IPS-18c (cell line): ENCODE measurements around the gene SRMS.

Experiments used
- H3K4me3 ChIP-seq: 2 replicates; pipeline ENCODE4 v1.7.0; 2013; ENCODE audit warnings: low read depth, mild to moderate bottlenecking, low read length, moderate library complexity; ENCODE audit not compliant: insufficient read depth
- H3K9me3 ChIP-seq: one replicate; pipeline ENCODE4 v1.6.1; 2013; ENCODE audit warnings: mild to moderate bottlenecking, low read length, moderate library complexity; ENCODE audit not compliant: control insufficient read depth, insufficient read depth

Gene SRMS

DNA sequence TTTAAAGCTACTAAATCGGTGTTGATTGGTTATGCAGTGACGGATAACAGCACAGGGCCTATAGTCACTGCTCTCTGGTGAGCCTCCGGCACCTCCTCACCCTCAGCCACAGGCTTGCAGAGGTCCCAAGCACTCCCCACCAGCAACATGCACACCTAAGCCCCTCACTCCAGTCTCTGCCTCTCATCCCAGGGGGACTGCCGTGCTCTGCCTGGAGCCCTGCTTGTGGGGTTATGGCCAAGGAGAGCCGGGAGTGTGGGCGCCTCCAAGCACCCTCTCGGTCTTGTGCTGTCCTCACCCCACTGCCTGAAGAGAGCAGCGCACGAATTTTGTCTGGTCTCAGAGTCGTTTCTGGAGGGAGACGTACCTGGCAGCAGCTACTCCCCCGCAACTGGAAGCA is 41.8 kb downstream of the SRMS start:
- no peak overlapping the region for H3K4me3 ChIP-seq
- H3K9me3 ChIP-seq: no peaks in the 10 kb centered on the region

- Histone ChIP-seq H3K9me3 (no peaks in the 10 kb centered on the region), H3K4me3 (no peak overlapping the region)
Measured at GRCh38 chr20:63505281-63505680, 42.3 kb downstream of the SRMS start.

- Histone ChIP-seq H3K9me3 (no peaks in the 10 kb centered on the region), H3K4me3 (no peak overlapping the region)
Measured at GRCh38 chr20:63504642-63505041, 42.9 kb downstream of the SRMS start.

DNA sequence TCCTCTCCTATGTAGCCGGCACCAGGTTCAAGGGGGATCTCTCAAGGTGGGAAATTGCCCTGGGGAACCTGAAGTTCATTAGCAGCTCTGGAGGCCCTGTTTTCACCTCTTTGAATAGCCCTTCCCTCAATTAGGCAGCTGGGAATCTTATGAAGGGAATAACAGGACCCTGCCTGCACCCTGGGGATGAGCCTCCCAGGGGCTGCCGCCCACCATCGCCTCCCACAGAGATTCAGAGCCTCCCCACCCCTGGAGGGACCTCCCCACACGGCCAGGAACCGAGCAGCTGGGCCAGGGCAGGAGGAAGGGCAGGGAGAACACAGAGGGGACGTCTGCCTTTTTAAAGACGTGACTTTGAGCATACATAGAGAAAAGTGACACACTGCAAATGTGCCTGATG is 44.0 kb downstream of the SRMS start:
- no peak overlapping the region for H3K4me3 ChIP-seq

DNA sequence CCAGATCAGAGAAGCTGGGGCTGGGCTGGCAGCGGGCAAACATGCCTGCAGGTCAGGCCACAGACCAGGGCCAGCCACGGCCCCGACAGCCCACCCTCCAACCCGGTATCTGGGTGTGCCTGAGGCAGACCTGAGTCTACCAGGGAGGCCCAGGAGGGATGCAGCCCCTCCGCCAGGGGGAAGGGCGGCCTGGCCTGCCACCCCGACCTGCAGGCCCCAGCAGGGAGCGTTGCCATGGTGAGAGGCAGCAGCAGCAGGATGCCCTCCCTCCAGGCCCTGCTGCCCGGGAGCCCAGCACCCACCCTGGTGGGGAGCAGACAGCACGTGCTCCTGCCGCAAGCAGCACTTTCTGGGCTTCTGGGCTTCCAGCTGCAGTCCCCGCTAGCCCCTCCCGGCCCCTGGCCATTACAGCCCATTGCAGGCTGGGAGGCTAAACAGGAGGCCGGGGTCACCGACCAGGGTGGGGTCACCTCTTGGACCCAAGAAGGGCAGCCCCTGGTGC is 44.8 kb downstream of the SRMS start:
- Histone ChIP-seq H3K4me3 (no peak overlapping the region), H3K9me3 (no peaks in the 10 kb centered on the region)

More for the DNA sequence above, 44.0 kb downstream of the SRMS start:
- H3K9me3 ChIP-seq: no peaks in the 10 kb centered on the region

GRCh38 chr20:63501818-63502670 is 45.5 kb downstream of the SRMS start:
- Histone ChIP-seq H3K4me3 (no peak overlapping the region), H3K9me3 (no peaks in the 10 kb centered on the region)

- no peak overlapping the region for H3K4me3 ChIP-seq
- no peaks in the 10 kb centered on the region for H3K9me3 ChIP-seq
Measured at GRCh38 chr20:63500902-63501817, 46.4 kb downstream of the SRMS start.

DNA sequence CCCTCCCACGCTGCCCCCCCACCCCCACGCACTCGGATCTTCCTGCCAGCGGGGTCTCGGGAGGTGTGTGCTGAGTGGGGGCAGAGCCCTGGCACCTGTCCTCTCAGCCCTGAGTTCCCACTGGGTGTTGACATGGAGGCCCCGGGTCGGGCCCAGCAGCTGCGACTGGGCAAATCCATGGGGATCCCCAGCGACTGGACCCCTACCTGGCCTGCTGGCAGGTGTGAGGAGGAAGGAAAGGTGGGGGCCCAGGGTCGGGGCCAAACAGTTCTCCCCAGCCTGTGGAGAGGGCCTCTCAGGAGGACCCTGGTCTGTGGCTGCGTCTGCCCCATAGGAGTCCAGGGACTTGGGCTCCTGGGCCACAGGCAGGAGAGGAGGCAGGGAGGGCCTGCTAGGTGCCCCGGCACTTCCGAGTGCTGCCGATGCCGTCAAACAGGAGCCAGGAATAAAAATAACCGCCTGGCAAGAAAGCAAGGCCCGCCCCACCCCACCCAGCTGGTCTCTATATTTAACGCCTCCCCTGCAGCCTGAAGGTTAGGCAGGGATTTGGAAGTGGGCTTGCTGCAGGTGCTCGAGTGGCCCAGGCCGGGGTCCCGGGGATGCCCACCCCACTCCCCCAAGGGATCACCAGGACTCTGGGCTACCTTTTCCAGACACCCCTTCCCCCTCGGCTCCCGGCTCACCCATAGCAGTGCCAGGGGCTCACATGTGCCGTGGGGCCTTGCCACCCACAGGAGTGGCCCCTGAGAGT is 47.2 kb downstream of the SRMS start:
- peaks cover under 1% of the 10 kb centered on the region for H3K9me3 ChIP-seq
- H3K4me3 ChIP-seq: no peak overlapping the region

GRCh38 chr20:63499338-63499969 is 48.1 kb downstream of the SRMS start:
- peak overlapping the region; percentile 44; the same call in 1 of the 2 replicates for H3K4me3 ChIP-seq

DNA sequence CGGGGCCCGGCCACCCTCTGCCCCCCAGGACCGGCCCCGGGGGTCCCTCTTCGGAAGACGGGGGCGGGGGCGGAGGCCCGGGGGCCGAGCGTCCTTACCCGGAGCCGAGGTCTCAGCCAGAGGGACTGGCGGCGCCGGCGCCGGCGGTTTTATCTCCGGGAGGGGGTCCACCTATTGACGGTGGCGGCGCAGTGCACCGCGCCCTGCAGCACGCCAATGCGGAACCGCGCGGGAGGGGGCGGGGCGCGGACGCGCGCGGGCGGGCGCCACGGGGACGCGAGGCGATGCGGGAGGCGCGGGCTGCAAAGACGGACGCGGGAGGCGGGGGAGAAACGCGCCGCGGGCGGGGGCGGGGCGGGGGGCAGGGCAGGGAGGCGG is 48.6 kb downstream of the SRMS start, which contains the start of gene EEF1A2:
Gene EEF1A2 (minus strand): TSS at position 124 of the 378 bp plus-strand sequence. CDS start 1,320 bp downstream, outside the sequence.
- Histone ChIP-seq H3K4me3 (peak within 1 kb of the TSS; percentile 44), H3K9me3 (peaks cover 2% of the 10 kb centered on the region)

More at GRCh38 chr20:63499338-63499969, 48.1 kb downstream of the SRMS start:
- H3K9me3 ChIP-seq: peaks cover 2% of the 10 kb centered on the region

GRCh38 chr20:63497946-63498935 is 49.3 kb downstream of the SRMS start:
- Histone ChIP-seq H3K9me3 (peaks cover 2% of the 10 kb centered on the region), H3K4me3 (peak overlapping the region; percentile 44)

DNA sequence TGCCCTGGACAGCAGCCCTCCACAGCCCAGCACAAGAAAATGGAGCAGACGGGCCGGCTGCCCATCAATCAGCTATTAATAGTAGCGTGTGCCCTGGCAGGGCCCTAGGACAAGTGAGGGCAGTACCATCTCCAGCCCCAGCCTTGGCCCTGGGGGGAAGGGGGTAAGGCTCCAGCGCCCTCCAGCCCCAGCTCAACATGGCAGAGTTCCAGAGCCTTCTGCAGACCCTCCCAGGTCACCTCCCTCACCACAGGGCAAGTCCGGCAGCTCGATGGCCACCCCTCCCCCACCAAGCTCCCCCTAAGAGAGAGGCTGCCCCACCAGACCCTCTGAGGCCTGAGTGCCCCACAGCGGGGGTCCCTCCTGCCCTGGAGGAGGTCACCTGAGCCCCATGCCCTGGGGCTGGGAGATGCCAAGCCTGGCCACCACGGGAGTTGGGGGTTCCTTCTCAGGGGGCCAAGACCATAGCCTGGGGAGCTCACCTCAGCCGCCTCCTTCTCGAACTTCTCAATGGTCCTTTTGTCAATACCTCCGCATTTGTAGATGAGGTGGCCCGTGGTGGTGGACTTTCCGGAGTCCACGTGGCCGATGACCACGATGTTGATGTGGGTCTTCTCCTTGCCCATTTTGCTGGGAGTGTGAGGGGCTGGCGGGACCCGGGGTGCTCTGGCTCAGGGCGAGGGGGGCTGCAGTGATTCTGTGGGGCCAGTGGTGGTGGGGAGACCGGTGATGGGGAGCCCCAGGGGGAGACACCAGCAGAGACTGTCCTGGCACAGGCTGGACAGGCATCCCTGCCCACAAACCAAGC is 50.2 kb downstream of the SRMS start:
- peak overlapping the region; percentile 30 for H3K4me3 ChIP-seq
- peaks cover 2% of the 10 kb centered on the region for H3K9me3 ChIP-seq

- Histone ChIP-seq H3K4me3 (peak overlapping the region; percentile 20; the same call in 1 of the 2 replicates), H3K9me3 (peaks cover 2% of the 10 kb centered on the region)
Measured at GRCh38 chr20:63496596-63497120, 50.9 kb downstream of the SRMS start.

DNA sequence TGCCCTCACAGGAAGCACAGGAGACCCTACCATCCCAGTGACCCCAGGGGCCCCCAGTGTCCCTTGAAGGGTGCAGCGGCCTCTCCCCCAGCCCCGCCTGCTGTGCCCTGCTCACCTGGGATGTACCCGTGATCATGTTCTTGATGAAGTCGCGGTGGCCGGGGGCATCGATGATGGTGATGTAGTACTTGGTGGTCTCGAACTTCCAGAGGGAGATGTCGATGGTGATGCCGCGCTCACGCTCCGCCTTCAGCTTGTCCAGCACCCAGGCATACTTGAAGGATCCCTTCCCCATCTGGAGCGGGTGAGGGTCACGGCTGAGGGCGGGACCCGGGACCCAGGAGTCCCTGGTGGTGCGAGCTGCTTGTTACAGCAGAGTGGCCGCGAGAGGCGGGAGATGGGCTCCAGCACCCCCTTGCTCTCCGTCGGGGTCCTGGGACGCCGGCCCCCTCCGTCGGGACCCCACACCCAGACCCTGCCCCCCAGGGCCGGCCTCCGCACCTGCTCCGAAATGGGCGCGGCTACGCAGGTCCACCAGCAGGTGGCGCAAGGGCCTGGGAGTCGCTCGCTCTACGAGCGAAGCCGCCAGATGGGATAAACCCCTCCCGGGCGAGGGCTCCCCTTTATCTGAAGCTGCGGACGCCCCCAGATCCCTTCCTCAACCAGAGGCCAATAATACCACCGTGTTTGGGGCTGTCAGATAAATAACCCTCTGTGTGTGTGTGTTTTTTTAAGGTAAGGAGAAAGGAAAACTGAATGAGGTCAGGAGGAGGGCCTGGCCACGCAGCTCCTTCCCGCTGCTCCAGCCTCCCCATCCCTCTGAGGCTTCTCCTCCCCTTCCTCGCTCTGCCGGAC is 51.6 kb downstream of the SRMS start:
- H3K4me3 ChIP-seq: peak overlapping the region; percentile 20; the same call in 1 of the 2 replicates
- H3K9me3 ChIP-seq: peaks cover 2% of the 10 kb centered on the region
